ENCODE results near the gene CEP57L1.

GRCh38 chr6:109062216-109062615, 33.1 kb upstream of the CEP57L1 start:
- TF ChIP-seq CTCF (IDR thresholded peaks at IDR 0.05) (no peak), POLR2A (IDR thresholded peaks at IDR 0.05) (no peak)

All from lower leg skin (tissue), 3 donors.